ENCODE measurements around the gene DAAM1. TPM values are rescaled to one million over a fixed set of nuclear protein-coding genes. Genes with fewer than 3 reads are reported as not detected.

DAAM1 gene
- total RNA-seq, 2 donors from 2014 or later: 73.7 TPM

GRCh38 chr14:59370158-59370742 is 181.8 kb downstream of the DAAM1 start:
- no peak for DNase-seq (ENCODE audit: low spot score)
- intact Hi-C loops (cut with DNase I): no loop called here

- DNase-seq (ENCODE audit: low spot score): no peak
- intact Hi-C loops (cut with DNase I): no loop called here
Observed at GRCh38 chr14:59371771-59372170, 183.3 kb downstream of the DAAM1 start.

GRCh38 chr14:59374048-59374447 is 185.6 kb downstream of the DAAM1 start:
- intact Hi-C loops (cut with DNase I): no loop called here
- no peak for DNase-seq (ENCODE audit: low spot score)

GRCh38 chr14:59376686-59377085 is 188.2 kb downstream of the DAAM1 start:
- DNase-seq (ENCODE audit: low spot score): no peak
- intact Hi-C loops (cut with DNase I): no loop called here

GRCh38 chr14:59377491-59377890 is 189.0 kb downstream of the DAAM1 start:
- intact Hi-C loops (cut with DNase I): no loop called here
- DNase-seq (ENCODE audit: low spot score): no peak

GRCh38 chr14:59377991-59378601 is 189.6 kb downstream of the DAAM1 start:
- no peak for DNase-seq (ENCODE audit: low spot score)
- intact Hi-C loops (cut with DNase I): no loop called here

- intact Hi-C loops (cut with DNase I): no loop called here
- DNase-seq (ENCODE audit: low spot score): no peak
Observed at GRCh38 chr14:59389936-59390335, 201.5 kb downstream of the DAAM1 start.

GRCh38 chr14:59391388-59391787 is 202.9 kb downstream of the DAAM1 start:
- intact Hi-C loops (cut with DNase I): no loop called here
- no peak for DNase-seq (ENCODE audit: low spot score)

GRCh38 chr14:59394268-59394667 is 205.8 kb downstream of the DAAM1 start:
- intact Hi-C loops (cut with DNase I): no loop called here
- DNase-seq (ENCODE audit: low spot score): no peak

GRCh38 chr14:59395672-59396071 is 207.2 kb downstream of the DAAM1 start:
- DNase-seq (ENCODE audit: low spot score): no peak
- intact Hi-C loops (cut with DNase I): no loop called here

GRCh38 chr14:59398841-59399240 is 210.4 kb downstream of the DAAM1 start:
- no peak for DNase-seq (ENCODE audit: low spot score)
- intact Hi-C loops (cut with DNase I): no loop called here

- DNase-seq (ENCODE audit: low spot score): no peak
- intact Hi-C loops (cut with DNase I): no loop called here
Observed at GRCh38 chr14:59406454-59407245, 218.2 kb downstream of the DAAM1 start.

GRCh38 chr14:59407246-59408010 is 219.0 kb downstream of the DAAM1 start:
- intact Hi-C loops (cut with DNase I): no loop called here
- DNase-seq (ENCODE audit: low spot score): no peak

- no peak for DNase-seq (ENCODE audit: low spot score)
- intact Hi-C loops (cut with DNase I): no loop called here
Observed at GRCh38 chr14:59415836-59416602, 227.6 kb downstream of the DAAM1 start.

GRCh38 chr14:59417311-59417710 is 228.8 kb downstream of the DAAM1 start:
- intact Hi-C loops (cut with DNase I): no loop called here
- no peak for DNase-seq (ENCODE audit: low spot score)

- DNase-seq (ENCODE audit: low spot score): no peak
- intact Hi-C loops (cut with DNase I): no loop called here
Observed at GRCh38 chr14:59419303-59419702, 230.8 kb downstream of the DAAM1 start.

Data from posterior vena cava (tissue), 2 donors.